Measurements from ENCODE around the gene TTC16.

The TTC16 gene

DNA sequence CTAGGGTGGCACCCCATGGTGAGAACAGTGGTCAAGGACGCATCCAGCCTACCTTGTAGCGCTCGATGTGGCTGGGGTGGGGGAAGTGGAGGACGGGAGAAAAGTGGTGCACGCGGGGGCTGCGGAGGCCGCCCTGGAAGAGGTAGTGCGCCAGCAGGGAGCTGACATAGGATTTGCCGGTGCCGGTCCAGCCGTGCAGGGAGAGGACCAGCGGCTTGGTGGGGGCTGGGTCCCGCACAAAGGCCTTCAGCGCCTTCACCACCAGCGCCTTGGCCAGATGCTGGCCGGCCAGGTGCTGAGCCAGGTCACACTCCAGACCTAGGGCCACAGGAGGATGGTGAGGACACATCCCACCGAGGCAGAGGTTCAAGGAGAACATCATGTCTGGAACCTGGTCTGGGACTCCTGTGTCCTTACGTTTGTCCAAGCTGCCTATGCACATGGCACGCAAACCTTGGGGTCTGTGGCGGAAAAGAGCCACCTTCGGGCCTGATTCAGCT lies 18.4 kb downstream of the TTC16 start:
- DNase-seq (ENCODE audit: low spot score): no peak
- Histone ChIP-seq H3K27ac (peak overlapping the region; percentile 96 to 97), H3K4me3 (peak overlapping the region; percentile 79)
- TF ChIP-seq, protein P1, sequence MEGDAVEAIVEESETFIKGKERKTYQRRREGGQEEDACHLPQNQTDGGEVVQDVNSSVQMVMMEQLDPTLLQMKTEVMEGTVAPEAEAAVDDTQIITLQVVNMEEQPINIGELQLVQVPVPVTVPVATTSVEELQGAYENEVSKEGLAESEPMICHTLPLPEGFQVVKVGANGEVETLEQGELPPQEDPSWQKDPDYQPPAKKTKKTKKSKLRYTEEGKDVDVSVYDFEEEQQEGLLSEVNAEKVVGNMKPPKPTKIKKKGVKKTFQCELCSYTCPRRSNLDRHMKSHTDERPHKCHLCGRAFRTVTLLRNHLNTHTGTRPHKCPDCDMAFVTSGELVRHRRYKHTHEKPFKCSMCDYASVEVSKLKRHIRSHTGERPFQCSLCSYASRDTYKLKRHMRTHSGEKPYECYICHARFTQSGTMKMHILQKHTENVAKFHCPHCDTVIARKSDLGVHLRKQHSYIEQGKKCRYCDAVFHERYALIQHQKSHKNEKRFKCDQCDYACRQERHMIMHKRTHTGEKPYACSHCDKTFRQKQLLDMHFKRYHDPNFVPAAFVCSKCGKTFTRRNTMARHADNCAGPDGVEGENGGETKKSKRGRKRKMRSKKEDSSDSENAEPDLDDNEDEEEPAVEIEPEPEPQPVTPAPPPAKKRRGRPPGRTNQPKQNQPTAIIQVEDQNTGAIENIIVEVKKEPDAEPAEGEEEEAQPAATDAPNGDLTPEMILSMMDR (IDR thresholded peaks at IDR 0.05): no peak

GRCh38 chr9:127734747-127735529 lies 19.1 kb downstream of the TTC16 start, which contains the start of gene TOR2A:
TOR2A (minus strand) TSS chr9:127735294; CDS start chr9:127735270, 24 bp downstream.
- peak; percentile 99 for DNase-seq (ENCODE audit: low spot score)
- Histone ChIP-seq H3K4me3 (peak within 1 kb of the TSS; percentile 79), H3K27ac (peak within 1 kb of the TSS; percentile 96 to 97)
- TF ChIP-seq, protein P1 (IDR thresholded peaks at IDR 0.05): peak; percentile 90

GRCh38 chr9:127735530-127736185 lies 19.8 kb downstream of the TTC16 start:
- no peak for DNase-seq (ENCODE audit: low spot score)
- Histone ChIP-seq H3K27ac (peak overlapping the region; percentile 96 to 97), H3K4me3 (no peak overlapping the region)
- TF ChIP-seq, protein P1 (IDR thresholded peaks at IDR 0.05): no peak

DNA sequence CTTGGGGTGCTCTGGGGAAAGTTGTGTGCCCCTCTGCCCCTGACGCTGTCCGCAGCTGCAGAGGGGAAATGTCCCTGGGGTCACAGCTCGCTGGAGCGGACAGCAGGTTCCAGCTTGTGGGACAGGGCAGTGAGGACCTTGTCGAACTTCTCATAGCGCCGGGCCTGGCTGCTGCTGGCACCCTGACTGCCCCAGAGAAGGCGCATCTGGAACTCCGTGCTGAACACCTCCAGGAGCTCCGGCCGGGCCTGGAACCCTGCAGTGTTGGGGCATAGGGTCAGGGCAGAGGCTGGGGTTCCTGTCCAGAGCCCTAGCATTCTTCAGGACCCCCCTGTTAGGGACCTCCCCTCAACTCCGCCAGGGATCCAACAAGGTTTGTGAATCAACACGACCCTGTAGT lies 22.8 kb downstream of the TTC16 start:
- DNase-seq (ENCODE audit: low spot score): no peak
- TF ChIP-seq, protein P1 (IDR thresholded peaks at IDR 0.05): no peak
- no peak overlapping the region for H3K4me3 ChIP-seq
- no peak overlapping the region for H3K27ac ChIP-seq

- TF ChIP-seq, protein P1 (IDR thresholded peaks at IDR 0.05): no peak
- H3K27ac ChIP-seq: peak overlapping the region in 1 of 2 donors; percentile 71
- no peak overlapping the region for H3K4me3 ChIP-seq
- DNase-seq (ENCODE audit: low spot score): no peak
Observed at GRCh38 chr9:127739614-127740330, 23.9 kb downstream of the TTC16 start.

GRCh38 chr9:127741831-127742434 lies 26.1 kb downstream of the TTC16 start:
- TF ChIP-seq, protein P1 (IDR thresholded peaks at IDR 0.05): no peak
- Histone ChIP-seq H3K4me3 (no peak overlapping the region), H3K27ac (peak overlapping the region in 1 of 2 donors; percentile 4)
- no peak for DNase-seq (ENCODE audit: low spot score)
